ENCODE measurements around the gene PLPP6. TPM values are rescaled to one million over a fixed set of nuclear protein-coding genes. Genes with fewer than 3 reads are reported as not detected.
A peak's percentile ranks its signal among the peaks of the same experiment; 100 is the strongest.

Gene PLPP6
- total and polyA plus RNA-seq, 2 donors (not counting 1 experiment from before 2014, with no cell fraction given): 6.3 to 14.3 TPM

DNA sequence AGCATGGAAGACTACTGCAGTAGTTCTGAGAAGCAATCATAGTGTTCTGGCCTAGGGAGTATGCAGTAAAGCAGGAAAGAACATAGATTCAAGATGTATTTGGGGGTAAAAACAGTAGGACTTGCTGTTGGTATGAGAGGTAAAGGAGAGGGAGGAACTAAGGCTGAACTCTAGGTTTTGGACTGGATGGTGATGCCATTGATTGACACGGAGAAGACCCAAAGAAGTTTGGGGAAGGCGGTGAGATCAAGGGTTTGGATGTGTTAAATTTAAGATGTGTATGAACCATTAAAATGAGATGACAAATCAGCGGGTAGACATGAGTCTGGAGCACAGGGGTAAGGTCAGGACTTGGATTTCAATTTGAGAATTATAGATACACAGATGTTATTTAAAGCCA is 15.3 kb downstream of the PLPP6 start:
- Histone ChIP-seq H2AFZ (ENCODE audit: insufficient read depth, low read depth, low read length, poor library complexity, severe bottlenecking) (no peak overlapping the region), H4K20me1 (ENCODE audit: control insufficient read depth, insufficient read depth, low read length, poor library complexity, severe bottlenecking) (no peaks in the 10 kb centered on the region), H3K4me3 (ENCODE audit: control extremely low read depth in 1 of 5, extremely low read depth in 1 of 5, insufficient read depth in 1 of 5, low read depth in 2 of 5, low read length in 4 of 5) (no peak overlapping the region), H3K27ac (ENCODE audit: low read length in 2 of 2) (no peak overlapping the region), H3K9ac (ENCODE audit: low read length) (no peak overlapping the region), H3K27me3 (replicated peaks in 1 of 4; ENCODE audit: control extremely low read depth in 1 of 4, control insufficient read depth in 3 of 4, insufficient read depth in 4 of 4, low read length in 3 of 4) (no peaks in the 10 kb centered on the region), H3K36me3 (replicated peaks in 1 of 2; ENCODE audit: control extremely low read depth in 1 of 2, control insufficient read depth in 1 of 2, extremely low read depth in 1 of 2, insufficient read depth in 2 of 2, low read length in 1 of 2) (no peaks in the 10 kb centered on the region), H3K4me1 (ENCODE audit: control insufficient read depth in 2 of 2, insufficient read depth in 2 of 2, low read length in 2 of 2) (peaks cover 17 to 20% of the 10 kb centered on the region in 2 donors), H3K79me2 (ENCODE audit: control insufficient read depth, insufficient read depth, low read length) (peaks cover 26% of the 10 kb centered on the region), H3K9me3 (ENCODE audit: control extremely low read depth in 1 of 3, control insufficient read depth in 2 of 3, insufficient read depth in 1 of 3, low read length in 2 of 3) (no peaks in the 10 kb centered on the region), H3K4me2 (replicated peaks; ENCODE audit: low read depth, low read length, poor library complexity, severe bottlenecking) (no peak overlapping the region)
- intact Hi-C loops (cut with micrococcal nuclease): loop anchor here (5.0 kb wide), 2 partner anchors 760 to 1330 kb away; partner anchors contain the start of gene PLGRKT
- H3K4me3 Mint-ChIP-seq: no peak overlapping the region
- no peaks in the 10 kb centered on the region for H3K9me3 Mint-ChIP-seq (ENCODE audit: insufficient read depth)
- TF ChIP-seq, protein P1, sequence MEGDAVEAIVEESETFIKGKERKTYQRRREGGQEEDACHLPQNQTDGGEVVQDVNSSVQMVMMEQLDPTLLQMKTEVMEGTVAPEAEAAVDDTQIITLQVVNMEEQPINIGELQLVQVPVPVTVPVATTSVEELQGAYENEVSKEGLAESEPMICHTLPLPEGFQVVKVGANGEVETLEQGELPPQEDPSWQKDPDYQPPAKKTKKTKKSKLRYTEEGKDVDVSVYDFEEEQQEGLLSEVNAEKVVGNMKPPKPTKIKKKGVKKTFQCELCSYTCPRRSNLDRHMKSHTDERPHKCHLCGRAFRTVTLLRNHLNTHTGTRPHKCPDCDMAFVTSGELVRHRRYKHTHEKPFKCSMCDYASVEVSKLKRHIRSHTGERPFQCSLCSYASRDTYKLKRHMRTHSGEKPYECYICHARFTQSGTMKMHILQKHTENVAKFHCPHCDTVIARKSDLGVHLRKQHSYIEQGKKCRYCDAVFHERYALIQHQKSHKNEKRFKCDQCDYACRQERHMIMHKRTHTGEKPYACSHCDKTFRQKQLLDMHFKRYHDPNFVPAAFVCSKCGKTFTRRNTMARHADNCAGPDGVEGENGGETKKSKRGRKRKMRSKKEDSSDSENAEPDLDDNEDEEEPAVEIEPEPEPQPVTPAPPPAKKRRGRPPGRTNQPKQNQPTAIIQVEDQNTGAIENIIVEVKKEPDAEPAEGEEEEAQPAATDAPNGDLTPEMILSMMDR (IDR thresholded peaks at IDR 0.05): no peak
- TF ChIP-seq EZH2 (IDR thresholded peaks at IDR 0.05; ENCODE audit: borderline replicate concordance, insufficient read depth, low read depth, low read length, poor library complexity, severe bottlenecking): no peak
- H3K27me3 Mint-ChIP-seq: no peaks in the 10 kb centered on the region
- H3K27ac Mint-ChIP-seq: no peak overlapping the region
- ChIA-PET CTCF (interaction anchor here (0.9 kb wide), 1 partner anchor 73 kb away, joined by 3 read pairs; no protein-coding TSS in a partner anchor), POLR2A (interaction anchor here (0.6 kb wide), 2 partner anchors 10 to 11 kb away, joined by 3 read pairs; partner anchors contain the start of gene SPATA6L)
- no peaks in the 10 kb centered on the region for H3K4me1 Mint-ChIP-seq
- ATAC-seq (ENCODE audit: low read depth): no peak
- DNase-seq: no peak
- 100% methylated on average over 2 of the region's 3 CpGs for WGBS (ENCODE audit: insufficient coverage)

DNA sequence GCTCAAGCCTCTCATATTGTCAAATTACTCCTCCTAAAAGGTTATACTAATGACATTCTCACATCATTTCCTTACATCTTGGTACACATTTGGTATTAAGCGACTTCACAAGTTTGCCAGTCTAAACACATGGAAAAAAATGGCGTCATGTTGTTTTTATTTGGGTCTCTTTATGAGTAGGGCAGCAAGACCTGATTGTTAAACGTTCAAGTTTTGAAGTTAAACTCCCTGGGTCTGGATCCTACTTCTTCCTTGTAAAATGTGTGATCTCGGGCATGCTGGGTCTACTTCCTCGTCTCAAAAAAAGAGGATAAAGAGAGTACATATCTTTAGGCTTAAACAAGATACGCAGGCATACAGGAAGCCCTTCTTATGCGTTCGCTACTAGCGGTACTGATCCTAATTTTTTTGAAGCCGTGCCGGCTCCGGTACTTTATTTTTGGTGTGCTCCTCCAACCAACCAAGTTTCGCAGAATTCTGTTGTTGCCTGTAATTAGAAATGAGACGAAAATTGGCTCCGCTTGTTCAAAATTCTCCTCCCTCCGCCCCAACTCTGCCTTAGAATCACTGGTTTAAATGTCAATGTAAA is 16.7 kb downstream of the PLPP6 start:
- H3K4me3 Mint-ChIP-seq: no peak overlapping the region
- H3K27ac Mint-ChIP-seq: no peak overlapping the region
- peak; percentile 15 for ATAC-seq (ENCODE audit: low read depth)
- peak overlapping the region; percentile 86 for H3K9ac ChIP-seq (ENCODE audit: low read length)
- H4K20me1 ChIP-seq (ENCODE audit: control insufficient read depth, insufficient read depth, low read length, poor library complexity, severe bottlenecking): no peaks in the 10 kb centered on the region
- peaks cover 17 to 20% of the 10 kb centered on the region in 2 donors for H3K4me1 ChIP-seq (ENCODE audit: control insufficient read depth in 2 of 2, insufficient read depth in 2 of 2, low read length in 2 of 2)
- ChIA-PET POLR2A (interaction anchor here (0.7 to 1.4 kb wide), 6 partner anchors 22 to 1329 kb away, joined by 3 to 20 read pairs (median 4); partner anchors contain the start of genes AK3 and RCL1), CTCF (interaction anchor here (0.6 to 1.4 kb wide), 4 partner anchors 13 to 63 kb away, joined by 3 to 6 read pairs (median 6); partner anchors contain the start of gene SPATA6L)
- peak overlapping the region; percentile 58 to 97 (median 72) for H3K4me3 ChIP-seq (ENCODE audit: control extremely low read depth in 1 of 5, extremely low read depth in 1 of 5, insufficient read depth in 1 of 5, low read depth in 2 of 5, low read length in 4 of 5)
- intact Hi-C loops (cut with micrococcal nuclease): loop anchor here (1.0 to 5.0 kb wide), 8 partner anchors 16 to 1329 kb away; partner anchors contain the start of genes AK3, ERMP1, JAK2 and PLGRKT
- H3K9me3 Mint-ChIP-seq (ENCODE audit: insufficient read depth): no peaks in the 10 kb centered on the region
- H3K27ac ChIP-seq (ENCODE audit: low read length in 2 of 2): peak overlapping the region; percentile 89 to 93
- no peaks in the 10 kb centered on the region for H3K27me3 Mint-ChIP-seq
- DNase-seq: no peak
- peak overlapping the region; percentile 89 for H2AFZ ChIP-seq (ENCODE audit: insufficient read depth, low read depth, low read length, poor library complexity, severe bottlenecking)
- peaks cover 36% of the 10 kb centered on the region for H3K79me2 ChIP-seq (ENCODE audit: control insufficient read depth, insufficient read depth, low read length)
- no peaks in the 10 kb centered on the region for H3K27me3 ChIP-seq (replicated peaks in 1 of 4; ENCODE audit: control extremely low read depth in 1 of 4, control insufficient read depth in 3 of 4, insufficient read depth in 4 of 4, low read length in 3 of 4)
- H3K4me1 Mint-ChIP-seq: peaks cover 3% of the 10 kb centered on the region
- peaks cover 4 to 7% of the 10 kb centered on the region in 2 experiments for H3K36me3 ChIP-seq (replicated peaks in 1 of 2; ENCODE audit: control extremely low read depth in 1 of 2, control insufficient read depth in 1 of 2, extremely low read depth in 1 of 2, insufficient read depth in 2 of 2, low read length in 1 of 2)
- no peaks in the 10 kb centered on the region for H3K9me3 ChIP-seq (ENCODE audit: control extremely low read depth in 1 of 3, control insufficient read depth in 2 of 3, insufficient read depth in 1 of 3, low read length in 2 of 3)
- WGBS (ENCODE audit: insufficient coverage): 0% methylated on average over 7 of the region's 16 CpGs
- peak overlapping the region; percentile 87 for H3K4me2 ChIP-seq (replicated peaks; ENCODE audit: low read depth, low read length, poor library complexity, severe bottlenecking)
- TF ChIP-seq, protein P1 (IDR thresholded peaks at IDR 0.05): no peak
- TF ChIP-seq EZH2 (IDR thresholded peaks at IDR 0.05; ENCODE audit: borderline replicate concordance, insufficient read depth, low read depth, low read length, poor library complexity, severe bottlenecking): no peak

All from B cell (primary cell).